Activated CD8-positive, alpha-beta memory T cell treated with anti-CD3 and anti-CD28 coated beads for 1 hour (primary cell): ENCODE results near the gene MYO9B.
A peak's percentile ranks its signal among the peaks of the same experiment; 100 is the strongest.
"Not testable (repeated sequence)": the region's sequence is repeated elsewhere in the genome, so short reads cannot be mapped to it uniquely, and the experiment has no call there.

Experiments
- DNase-seq, 2 donors: peaks; one replicate each; pipeline ENCODE4 v3.0.0-alpha.2; 2020; ENCODE audit warnings: low read depth in 1 of 2; ENCODE audit errors: extremely low read depth in 1 of 2

Gene MYO9B

GRCh38 chr19:17170538-17171297 is 95.1 kb downstream of the MYO9B start:
- no peak for DNase-seq

- no peak for DNase-seq
Measured at GRCh38 chr19:17171874-17172273, 96.3 kb downstream of the MYO9B start.

- no peak for DNase-seq
Measured at GRCh38 chr19:17172624-17173345, 97.2 kb downstream of the MYO9B start.

GRCh38 chr19:17178291-17178690 is 102.7 kb downstream of the MYO9B start:
- DNase-seq, result no peak

GRCh38 chr19:17180997-17181702 is 105.6 kb downstream of the MYO9B start:
- no peak for DNase-seq

GRCh38 chr19:17183271-17183761 is 107.7 kb downstream of the MYO9B start:
- peak in 1 of 2 donors; percentile 22 for DNase-seq

- DNase-seq, result no peak
Measured at GRCh38 chr19:17183858-17184321, 108.3 kb downstream of the MYO9B start.

- peak; percentile 11 to 33 for DNase-seq
Measured at GRCh38 chr19:17184371-17184841, 108.8 kb downstream of the MYO9B start.

GRCh38 chr19:17185590-17185989 is 110.0 kb downstream of the MYO9B start:
- no peak for DNase-seq

- DNase-seq, result not testable (repeated sequence)
Measured at GRCh38 chr19:17191736-17192135, 116.2 kb downstream of the MYO9B start.

- no peak for DNase-seq
Measured at GRCh38 chr19:17192751-17193150, 117.2 kb downstream of the MYO9B start.

- DNase-seq, result no peak
Measured at GRCh38 chr19:17194608-17195007, 119.0 kb downstream of the MYO9B start.

- no peak for DNase-seq
Measured at GRCh38 chr19:17195106-17195505, 119.5 kb downstream of the MYO9B start.

GRCh38 chr19:17196610-17197009 is 121.0 kb downstream of the MYO9B start:
- no peak for DNase-seq

- no peak for DNase-seq
Measured at GRCh38 chr19:17197666-17198065, 122.1 kb downstream of the MYO9B start.

- no peak for DNase-seq
Measured at GRCh38 chr19:17200408-17201079, 125.0 kb downstream of the MYO9B start.

GRCh38 chr19:17202249-17202648 is 126.7 kb downstream of the MYO9B start:
- DNase-seq, result no peak

GRCh38 chr19:17202713-17203112 is 127.1 kb downstream of the MYO9B start:
- no peak for DNase-seq

- peak in 1 of 2 donors; percentile 39 for DNase-seq
Measured at GRCh38 chr19:17205237-17206140, 129.9 kb downstream of the MYO9B start.
